HG02943 (cell line): ENCODE measurements around the gene GPAM.

Experiments
- ATAC-seq: cut with Tn5 transposase; IDR thresholded peaks from one replicate; pipeline ENCODE4 v1.9.1; 2021; ENCODE audit warnings: mild to moderate bottlenecking, low read depth, moderate library complexity; ENCODE audit not compliant: unreplicated experiment

GPAM gene

GRCh38 chr10:112189465-112189864 is 5.9 kb upstream of the GPAM start:
- no peak for ATAC-seq

- no peak for ATAC-seq
Observed at GRCh38 chr10:112187527-112187926, 4.0 kb upstream of the GPAM start.

DNA sequence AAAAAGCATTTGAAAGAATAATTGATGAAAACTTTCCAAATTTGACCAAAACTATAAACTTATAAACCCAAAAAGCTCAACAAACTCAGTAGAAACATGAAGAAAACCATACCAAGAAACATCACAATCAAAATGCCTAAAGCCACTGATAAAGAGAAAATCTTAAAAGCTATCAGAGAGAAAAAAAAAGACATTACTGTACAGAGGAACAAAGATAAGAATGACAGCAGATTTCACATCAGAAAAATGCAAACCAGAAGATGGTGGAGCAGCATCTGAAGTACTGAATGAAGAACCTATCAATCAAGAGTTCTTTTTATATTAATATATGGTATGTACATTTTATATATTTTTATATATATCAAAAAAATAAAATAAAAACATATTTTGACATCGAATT is 2.4 kb upstream of the GPAM start:
- no peak for ATAC-seq

- ATAC-seq = no peak
Observed at GRCh38 chr10:112184379-112184778, 814 bp upstream of the GPAM start.

GRCh38 chr10:112184052-112184371 is 447 bp upstream of the GPAM start:
- ATAC-seq = no peak

GRCh38 chr10:112182784-112183328 is 709 bp downstream of the GPAM start:
- no peak for ATAC-seq

DNA sequence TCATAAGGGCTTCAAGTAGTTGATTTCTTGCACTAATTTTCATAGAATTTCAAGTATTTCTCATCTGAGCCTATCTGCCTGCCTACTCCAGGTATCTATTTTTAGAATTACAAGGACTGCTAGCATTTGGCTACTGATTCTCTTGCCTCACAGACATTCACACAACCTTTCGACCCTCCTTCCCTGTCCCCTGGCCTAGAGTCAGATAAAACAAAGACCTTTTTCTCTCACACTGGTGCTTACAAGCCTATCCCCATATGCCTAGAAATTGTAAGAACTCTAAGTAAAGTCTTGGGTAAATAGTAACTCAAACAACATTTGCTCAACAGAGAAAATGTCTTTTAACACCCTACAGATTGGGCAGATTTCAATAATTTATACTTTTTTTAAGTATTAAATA is 6.3 kb downstream of the GPAM start:
- no peak for ATAC-seq

DNA sequence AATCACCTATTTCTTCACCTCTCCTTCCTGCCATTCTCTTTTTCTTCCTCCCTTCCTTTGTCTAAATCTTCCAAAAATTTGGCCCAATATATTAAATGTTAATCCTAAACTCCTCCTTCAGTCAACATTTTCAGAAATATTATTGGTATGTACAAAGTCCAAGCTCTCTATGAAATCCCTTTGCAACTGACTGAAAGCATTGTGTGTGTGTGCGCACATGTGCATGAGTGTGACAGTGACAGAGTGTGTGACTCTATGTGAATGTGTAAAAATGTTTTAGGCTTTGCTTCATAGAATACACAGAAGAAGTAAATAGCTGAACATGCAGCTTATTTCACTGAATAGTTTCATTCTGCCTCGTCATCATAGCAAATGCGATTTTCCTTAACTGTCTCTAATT is 7.0 kb downstream of the GPAM start:
- no peak for ATAC-seq

DNA sequence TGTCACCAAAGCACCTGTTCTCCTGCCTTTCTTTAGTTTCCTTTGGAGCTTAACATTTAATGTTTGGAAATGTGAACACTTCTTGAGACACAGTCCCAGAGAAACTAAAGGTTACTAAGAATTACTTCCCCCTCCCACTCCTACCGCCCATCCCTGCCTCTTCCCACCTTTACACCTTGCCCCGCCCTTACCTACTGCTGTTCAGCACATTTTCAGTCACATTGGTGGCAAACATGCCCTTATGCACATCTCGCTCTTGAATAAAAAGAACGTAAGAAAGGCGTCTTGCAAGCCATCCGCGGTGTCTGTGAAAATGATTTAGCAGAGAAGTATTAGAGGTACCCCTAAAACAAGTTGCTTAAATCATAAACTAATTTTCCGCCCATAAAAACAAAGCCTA is 8.2 kb downstream of the GPAM start:
- ATAC-seq = no peak

DNA sequence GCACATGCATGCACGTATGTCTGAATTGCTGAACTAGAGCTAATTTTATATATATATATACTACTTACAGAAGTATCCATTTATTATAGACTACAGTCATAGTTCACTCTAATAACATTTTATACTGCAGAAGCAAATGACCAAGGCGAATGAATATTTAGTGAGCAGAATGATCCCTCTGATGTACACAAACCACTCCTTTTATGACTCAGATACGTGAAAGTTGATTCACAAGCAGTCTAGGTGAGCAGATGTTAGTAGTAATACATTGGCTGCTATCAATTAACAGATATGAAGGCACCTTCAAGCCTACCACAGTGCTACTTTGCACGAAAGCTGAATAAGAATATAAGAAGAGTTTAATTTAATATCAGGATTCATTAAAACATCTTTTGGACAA is 10.4 kb downstream of the GPAM start:
- no peak for ATAC-seq

- ATAC-seq = no peak
Observed at GRCh38 chr10:112168733-112169132, 14.8 kb downstream of the GPAM start.

GRCh38 chr10:112166800-112167199 is 16.8 kb downstream of the GPAM start:
- no peak for ATAC-seq

- no peak for ATAC-seq
Observed at GRCh38 chr10:112161757-112162518, 21.6 kb downstream of the GPAM start.

DNA sequence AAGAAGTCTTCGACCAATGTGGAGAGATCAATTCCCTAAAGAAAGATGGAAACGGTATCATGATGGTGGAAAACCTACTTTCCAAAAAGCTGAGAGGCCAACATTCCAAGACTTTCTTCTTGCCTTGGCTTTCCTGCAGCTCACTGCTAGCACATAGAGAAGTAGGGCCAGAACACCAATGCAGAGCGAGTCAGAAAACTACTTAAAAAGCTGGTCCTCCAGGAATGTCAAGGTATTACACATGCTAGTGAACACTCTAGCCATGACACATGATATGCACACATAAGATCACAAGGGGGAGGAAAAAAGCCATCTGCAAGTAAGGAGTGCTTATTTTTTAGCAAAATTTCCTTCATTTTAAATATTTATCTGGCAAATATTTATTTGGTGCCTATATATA is 22.7 kb downstream of the GPAM start:
- no peak for ATAC-seq

- ATAC-seq = no peak
Observed at GRCh38 chr10:112159469-112159868, 24.1 kb downstream of the GPAM start.

DNA sequence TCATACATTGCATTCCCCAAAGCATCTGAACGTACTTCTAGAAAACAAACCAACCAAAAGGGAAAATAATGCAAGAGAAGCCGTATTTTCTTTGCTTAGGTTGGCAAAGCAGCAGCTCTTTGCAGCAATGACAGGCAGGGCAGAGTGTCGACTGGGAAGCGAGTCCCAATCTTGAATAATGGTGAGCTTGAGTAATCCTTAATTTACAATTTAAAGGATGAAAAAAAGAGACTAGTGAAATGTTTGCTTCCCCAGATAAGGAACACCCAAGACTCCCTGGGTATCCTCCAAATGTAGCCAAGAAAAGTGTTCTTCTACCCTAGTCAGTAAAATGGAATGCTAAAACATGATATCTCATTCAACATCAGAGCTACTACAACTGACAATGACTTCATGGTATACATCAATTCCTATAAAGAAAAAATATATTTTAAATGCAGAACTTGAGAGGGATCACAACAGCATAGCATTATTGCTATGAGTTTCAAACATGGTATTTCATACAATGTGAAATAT is 32.0 kb downstream of the GPAM start:
- ATAC-seq = no peak

- ATAC-seq = no peak
Observed at GRCh38 chr10:112148331-112148730, 35.2 kb downstream of the GPAM start.

DNA sequence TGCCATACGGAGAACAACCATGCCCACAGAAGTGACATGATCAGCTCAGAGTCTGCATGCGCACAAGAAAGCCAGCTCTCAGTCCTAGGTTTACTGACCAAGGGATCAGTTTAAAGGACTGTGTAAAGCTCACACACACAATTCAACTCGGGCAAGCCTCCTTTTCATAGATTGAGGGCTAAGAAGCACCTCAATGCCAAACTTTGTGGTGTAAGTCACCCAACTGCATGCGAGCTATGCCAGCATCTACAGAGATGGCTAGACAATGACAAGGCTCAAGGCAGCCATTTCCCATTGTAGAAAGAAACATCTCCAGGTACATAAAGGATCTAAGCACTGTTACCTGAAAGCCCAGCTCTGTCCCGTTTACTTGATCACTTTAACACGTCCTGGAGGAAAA is 36.8 kb downstream of the GPAM start:
- ATAC-seq = no peak

GRCh38 chr10:112145263-112145662 is 38.3 kb downstream of the GPAM start:
- no peak for ATAC-seq

GRCh38 chr10:112143420-112143819 is 40.1 kb downstream of the GPAM start:
- no peak for ATAC-seq

DNA sequence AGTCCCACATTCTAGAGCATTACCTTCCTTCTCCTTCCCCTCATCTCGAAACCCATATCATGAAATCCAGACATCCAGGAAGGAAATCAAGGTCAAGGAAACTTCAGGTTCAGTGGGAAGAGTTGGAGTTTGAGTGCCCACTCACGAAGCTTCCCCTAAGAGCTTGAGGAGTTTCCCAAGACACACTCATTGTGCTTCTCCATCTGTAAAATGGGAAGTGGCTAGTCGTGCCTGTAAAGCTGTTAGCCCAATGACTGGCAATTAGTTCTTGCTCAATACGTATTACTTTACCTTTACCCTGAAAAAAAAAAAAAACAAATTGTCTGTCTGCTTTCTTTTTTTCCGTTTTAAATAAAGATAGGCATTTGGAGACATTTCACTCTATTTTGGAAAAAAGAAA is 42.3 kb downstream of the GPAM start:
- ATAC-seq = no peak
